ENCODE results near the gene TBC1D20.

DNA sequence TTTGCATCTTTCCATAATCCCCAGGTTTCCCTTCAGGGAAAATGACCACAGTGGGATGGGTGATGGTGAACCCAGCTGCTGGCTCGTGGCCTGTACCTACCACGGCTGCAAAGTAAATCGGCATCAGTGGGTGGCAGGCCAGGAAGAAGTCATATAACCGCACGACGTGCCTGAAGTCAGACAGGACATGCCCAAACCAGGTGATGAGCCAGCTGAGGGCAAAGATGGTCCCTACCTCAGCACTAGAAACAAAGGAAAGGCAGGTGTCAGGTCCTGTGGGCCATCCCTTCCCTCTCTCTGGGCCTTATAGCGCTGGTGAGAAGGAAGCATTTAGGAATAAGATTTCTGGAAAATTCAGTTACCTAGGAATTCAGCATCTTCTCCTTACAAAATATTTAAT lies 22.2 kb downstream of the TBC1D20 start:
- TF ChIP-seq, protein P1, sequence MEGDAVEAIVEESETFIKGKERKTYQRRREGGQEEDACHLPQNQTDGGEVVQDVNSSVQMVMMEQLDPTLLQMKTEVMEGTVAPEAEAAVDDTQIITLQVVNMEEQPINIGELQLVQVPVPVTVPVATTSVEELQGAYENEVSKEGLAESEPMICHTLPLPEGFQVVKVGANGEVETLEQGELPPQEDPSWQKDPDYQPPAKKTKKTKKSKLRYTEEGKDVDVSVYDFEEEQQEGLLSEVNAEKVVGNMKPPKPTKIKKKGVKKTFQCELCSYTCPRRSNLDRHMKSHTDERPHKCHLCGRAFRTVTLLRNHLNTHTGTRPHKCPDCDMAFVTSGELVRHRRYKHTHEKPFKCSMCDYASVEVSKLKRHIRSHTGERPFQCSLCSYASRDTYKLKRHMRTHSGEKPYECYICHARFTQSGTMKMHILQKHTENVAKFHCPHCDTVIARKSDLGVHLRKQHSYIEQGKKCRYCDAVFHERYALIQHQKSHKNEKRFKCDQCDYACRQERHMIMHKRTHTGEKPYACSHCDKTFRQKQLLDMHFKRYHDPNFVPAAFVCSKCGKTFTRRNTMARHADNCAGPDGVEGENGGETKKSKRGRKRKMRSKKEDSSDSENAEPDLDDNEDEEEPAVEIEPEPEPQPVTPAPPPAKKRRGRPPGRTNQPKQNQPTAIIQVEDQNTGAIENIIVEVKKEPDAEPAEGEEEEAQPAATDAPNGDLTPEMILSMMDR (conservative IDR thresholded peaks at IDR 0.05 in 1 of 2, IDR thresholded peaks at IDR 0.05 in 1 of 2; ENCODE audit: low read depth in 1 of 2, low read length in 2 of 2), result no peak
- TF ChIP-seq EZH2 (IDR thresholded peaks at IDR 0.05; ENCODE audit: low read length, missing control alignments), result no peak
